ENCODE measurements around the gene RAB7B.

RAB7B gene

DNA sequence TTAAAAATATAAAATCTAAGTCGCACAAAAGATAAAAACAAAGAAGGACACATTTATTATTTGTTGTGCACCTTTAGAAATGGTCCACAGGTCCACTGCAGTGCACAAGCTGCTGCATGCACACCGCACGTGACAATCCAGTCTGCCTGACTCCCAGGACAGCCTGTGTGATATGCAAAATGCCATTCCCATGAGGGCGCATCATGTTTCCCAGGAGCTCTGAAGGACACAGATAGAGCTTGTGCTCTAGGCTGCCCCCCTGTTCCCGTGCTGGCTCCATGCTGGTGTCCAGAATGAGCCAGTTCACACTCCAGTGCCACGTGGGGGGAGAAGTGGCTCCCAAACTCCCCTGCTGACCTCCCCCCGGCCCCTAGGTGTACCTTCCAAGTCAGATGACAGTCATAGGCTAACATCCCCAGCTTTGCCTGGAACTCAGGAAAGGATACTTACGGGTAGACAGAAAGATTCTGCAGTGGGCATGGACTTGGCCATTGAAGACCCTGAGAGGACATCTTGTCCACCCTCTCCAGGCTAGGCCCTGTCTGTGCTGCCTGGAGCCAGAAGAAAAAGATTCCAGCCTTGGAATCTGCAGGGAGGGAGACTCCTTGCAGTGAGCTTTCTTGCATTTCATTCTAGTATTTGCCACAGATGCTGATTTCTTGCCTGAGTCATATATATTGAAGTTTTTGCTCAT is 26.3 kb downstream of the RAB7B start:
- peak; percentile 34 to 45 for DNase-seq (ENCODE audit: low read depth in 2 of 2)
- H3K4me3 ChIP-seq (replicated peaks in 1 of 2; ENCODE audit: low read depth in 2 of 2, low read length in 2 of 2): no peak overlapping the region
- TF ChIP-seq CTCF (IDR thresholded peaks at IDR 0.05; ENCODE audit: low read depth, low read length): no peak

DNA sequence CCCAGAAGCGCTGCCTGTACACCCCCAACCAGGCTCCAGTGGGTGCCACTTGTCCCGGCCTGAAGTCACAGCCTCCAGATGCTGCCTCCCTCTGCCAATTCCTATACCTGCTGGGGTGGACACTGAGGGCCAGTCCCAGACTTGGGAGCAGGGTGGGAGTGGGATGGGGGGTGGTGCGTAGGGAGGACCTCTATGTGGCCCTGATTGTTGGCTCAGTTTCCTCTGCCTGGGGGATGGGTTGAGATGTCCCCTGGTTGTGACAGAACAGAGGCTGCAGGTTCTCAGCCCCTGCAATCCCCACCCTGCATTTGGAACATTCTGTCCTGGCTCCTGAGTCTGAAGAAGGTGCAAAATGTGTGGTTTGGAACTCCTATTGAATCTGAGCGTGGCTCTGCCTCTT is 27.2 kb downstream of the RAB7B start:
- H3K4me3 ChIP-seq (replicated peaks in 1 of 2; ENCODE audit: low read depth in 2 of 2, low read length in 2 of 2): no peak overlapping the region
- DNase-seq (ENCODE audit: low read depth in 2 of 2): no peak
- no peak for TF ChIP-seq CTCF (IDR thresholded peaks at IDR 0.05; ENCODE audit: low read depth, low read length)

- no peak for DNase-seq (ENCODE audit: low read depth in 2 of 2)
- no peak for TF ChIP-seq CTCF (IDR thresholded peaks at IDR 0.05; ENCODE audit: low read depth, low read length)
- H3K4me3 ChIP-seq (replicated peaks in 1 of 2; ENCODE audit: low read depth in 2 of 2, low read length in 2 of 2): no peak overlapping the region
Measured at GRCh38 chr1:205975387-205975998, 27.7 kb downstream of the RAB7B start.

GRCh38 chr1:205974712-205975111 is 28.5 kb downstream of the RAB7B start:
- no peak overlapping the region for H3K4me3 ChIP-seq (replicated peaks in 1 of 2; ENCODE audit: low read depth in 2 of 2, low read length in 2 of 2)
- no peak for TF ChIP-seq CTCF (IDR thresholded peaks at IDR 0.05; ENCODE audit: low read depth, low read length)
- DNase-seq (ENCODE audit: low read depth in 2 of 2): no peak

DNA sequence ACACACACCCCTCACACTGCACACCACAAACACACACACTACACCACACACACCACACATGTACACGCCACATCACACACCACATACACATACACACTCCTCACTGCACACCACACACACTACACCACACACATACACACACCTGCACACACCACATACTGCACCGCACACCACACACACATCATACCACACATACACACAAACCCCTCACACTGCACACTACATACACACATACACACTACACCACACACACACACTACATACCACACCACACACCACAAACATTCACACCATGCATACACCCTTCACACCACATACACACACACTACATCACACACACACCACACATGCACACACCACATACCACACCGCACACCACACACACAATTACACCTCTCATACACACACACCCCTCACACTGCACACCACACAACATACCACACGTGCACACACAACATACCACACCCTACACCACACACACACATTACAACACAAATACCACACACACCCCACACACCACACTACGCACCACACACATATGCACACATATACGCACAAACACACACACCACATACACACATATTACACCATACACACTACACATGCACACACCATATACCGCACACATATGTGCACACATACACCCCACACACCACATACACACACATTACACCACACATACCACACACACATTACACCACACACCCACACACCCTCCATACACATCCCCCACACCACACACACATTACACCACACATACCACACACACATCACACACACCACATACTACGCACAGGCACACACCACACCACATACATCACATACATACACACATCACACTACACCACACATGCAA is 29.6 kb downstream of the RAB7B start:
- TF ChIP-seq CTCF (IDR thresholded peaks at IDR 0.05; ENCODE audit: low read depth, low read length): no peak
- H3K4me3 ChIP-seq (replicated peaks in 1 of 2; ENCODE audit: low read depth in 2 of 2, low read length in 2 of 2): no peak overlapping the region
- no peak for DNase-seq (ENCODE audit: low read depth in 2 of 2)

- DNase-seq (ENCODE audit: low read depth in 2 of 2): no peak
- H3K4me3 ChIP-seq (replicated peaks in 1 of 2; ENCODE audit: low read depth in 2 of 2, low read length in 2 of 2): no peak overlapping the region
- TF ChIP-seq CTCF (IDR thresholded peaks at IDR 0.05; ENCODE audit: low read depth, low read length): no peak
Measured at GRCh38 chr1:205972491-205973168, 30.6 kb downstream of the RAB7B start.

Data from cardiac fibroblast (primary cell).